ENCODE data around the gene SLC2A11. TPM values are rescaled to one million over a fixed set of nuclear protein-coding genes. Genes with fewer than 3 reads are reported as not detected.

The SLC2A11 gene
- total RNA-seq, 1 donor from 2014 or later, result not detected

GRCh38 chr22:23892130-23892529 lies 34.5 kb downstream of the SLC2A11 start:
- Histone ChIP-seq H3K27me3 (no peaks in the 10 kb centered on the region), H3K36me3 (peaks cover 12 to 14% of the 10 kb centered on the region in 2 donors), H3K9me3 (no peaks in the 10 kb centered on the region), H3K4me1 (peaks cover 4 to 19% of the 10 kb centered on the region in 2 donors), H3K27ac (no peak overlapping the region), H3K4me3 (no peak overlapping the region)
- DNase-seq (ENCODE audit: low spot score in 2 of 2), result no peak
- TF ChIP-seq, protein P1, sequence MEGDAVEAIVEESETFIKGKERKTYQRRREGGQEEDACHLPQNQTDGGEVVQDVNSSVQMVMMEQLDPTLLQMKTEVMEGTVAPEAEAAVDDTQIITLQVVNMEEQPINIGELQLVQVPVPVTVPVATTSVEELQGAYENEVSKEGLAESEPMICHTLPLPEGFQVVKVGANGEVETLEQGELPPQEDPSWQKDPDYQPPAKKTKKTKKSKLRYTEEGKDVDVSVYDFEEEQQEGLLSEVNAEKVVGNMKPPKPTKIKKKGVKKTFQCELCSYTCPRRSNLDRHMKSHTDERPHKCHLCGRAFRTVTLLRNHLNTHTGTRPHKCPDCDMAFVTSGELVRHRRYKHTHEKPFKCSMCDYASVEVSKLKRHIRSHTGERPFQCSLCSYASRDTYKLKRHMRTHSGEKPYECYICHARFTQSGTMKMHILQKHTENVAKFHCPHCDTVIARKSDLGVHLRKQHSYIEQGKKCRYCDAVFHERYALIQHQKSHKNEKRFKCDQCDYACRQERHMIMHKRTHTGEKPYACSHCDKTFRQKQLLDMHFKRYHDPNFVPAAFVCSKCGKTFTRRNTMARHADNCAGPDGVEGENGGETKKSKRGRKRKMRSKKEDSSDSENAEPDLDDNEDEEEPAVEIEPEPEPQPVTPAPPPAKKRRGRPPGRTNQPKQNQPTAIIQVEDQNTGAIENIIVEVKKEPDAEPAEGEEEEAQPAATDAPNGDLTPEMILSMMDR (IDR thresholded peaks at IDR 0.05), result no peak
- intact Hi-C loops (cut with DNase I), result loop anchor here (5.0 to 10.0 kb wide), 3 partner anchors 35 to 1673 kb away; partner anchors contain the start of genes GRK3, SLC2A11 and SPECC1L

DNA sequence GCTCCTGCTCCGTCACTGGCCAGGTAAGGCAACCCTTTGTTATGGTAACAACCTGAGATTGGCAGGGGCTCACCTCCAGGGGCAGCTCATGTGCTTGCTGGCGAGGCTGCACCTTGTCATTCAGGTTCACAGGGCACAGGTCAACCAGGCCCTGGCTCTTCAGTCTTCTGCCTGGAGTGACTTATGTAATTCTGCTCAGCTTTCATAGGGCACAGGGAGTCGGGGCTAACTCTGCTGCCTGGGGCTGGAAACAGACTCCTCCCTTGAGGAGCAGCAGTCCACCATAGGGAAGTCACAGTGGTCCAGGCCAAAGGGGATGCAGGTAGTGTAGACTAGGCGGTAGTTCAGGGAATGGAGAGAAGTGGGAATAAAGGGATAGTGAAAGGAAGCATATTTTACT lies 35.0 kb downstream of the SLC2A11 start:
- DNase-seq (ENCODE audit: low spot score in 2 of 2), result no peak
- intact Hi-C loops (cut with DNase I), result loop anchor here (5.0 to 10.0 kb wide), 3 partner anchors 35 to 1672 kb away; partner anchors contain the start of genes GRK3, SLC2A11 and SPECC1L
- Histone ChIP-seq H3K36me3 (peaks cover 15% of the 10 kb centered on the region in 2 donors), H3K4me1 (peaks cover 4 to 19% of the 10 kb centered on the region in 2 donors), H3K27me3 (no peaks in the 10 kb centered on the region), H3K9me3 (no peaks in the 10 kb centered on the region), H3K27ac (peak overlapping the region in 1 of 2 donors; percentile 3), H3K4me3 (no peak overlapping the region)
- TF ChIP-seq, protein P1 (IDR thresholded peaks at IDR 0.05), result no peak

DNA sequence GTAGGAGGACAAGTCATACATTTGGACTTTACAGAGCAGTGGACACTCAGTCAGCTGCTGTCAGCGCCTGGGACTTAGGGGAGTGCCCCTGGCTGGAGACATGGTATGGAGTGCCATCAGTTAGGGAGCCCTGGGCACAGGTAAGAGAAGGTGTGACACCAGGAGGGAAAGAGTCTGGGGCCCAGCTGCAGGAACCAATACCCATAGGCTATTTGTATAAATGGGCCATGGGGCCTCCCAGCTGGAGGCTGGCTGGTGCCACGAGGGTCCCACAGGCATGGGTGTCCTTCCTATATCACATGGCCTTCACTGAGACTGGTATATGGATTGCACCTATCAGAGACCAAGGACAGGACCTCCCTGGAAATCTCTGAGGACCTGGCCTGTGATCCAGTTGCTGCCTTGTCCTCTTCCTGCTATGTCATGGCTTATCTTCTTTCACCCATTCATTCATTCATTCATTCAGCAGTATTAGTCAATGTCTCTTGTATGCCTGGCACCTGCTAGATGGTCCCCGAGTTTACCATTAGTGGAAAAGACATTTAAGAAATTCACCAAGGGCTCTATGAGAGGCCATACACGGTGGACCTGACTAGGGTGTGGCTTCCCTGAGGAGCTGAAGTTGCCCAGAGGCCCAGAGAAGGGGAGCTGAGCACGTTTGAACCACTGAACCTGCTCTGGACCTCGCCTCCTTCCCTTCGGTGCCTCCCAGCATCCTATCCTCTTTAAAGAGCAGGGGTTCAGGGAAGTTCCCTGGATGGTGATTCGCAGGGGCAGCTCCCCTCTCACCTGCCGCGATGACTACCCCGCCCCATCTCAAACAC lies 35.7 kb downstream of the SLC2A11 start:
- Histone ChIP-seq H3K36me3 (peaks cover 15% of the 10 kb centered on the region in 2 donors), H3K4me1 (peaks cover 4 to 19% of the 10 kb centered on the region in 2 donors), H3K27ac (peak overlapping the region; percentile 88 to 94), H3K9me3 (no peaks in the 10 kb centered on the region), H3K4me3 (peak overlapping the region; percentile 87 to 89), H3K27me3 (no peaks in the 10 kb centered on the region)
- TF ChIP-seq, protein P1 (IDR thresholded peaks at IDR 0.05), result no peak
- DNase-seq (ENCODE audit: low spot score in 2 of 2), result no peak
- intact Hi-C loops (cut with DNase I), result loop anchor here (5.0 to 10.0 kb wide), 3 partner anchors 36 to 1671 kb away; partner anchors contain the start of genes GRK3, SLC2A11 and SPECC1L

DNA sequence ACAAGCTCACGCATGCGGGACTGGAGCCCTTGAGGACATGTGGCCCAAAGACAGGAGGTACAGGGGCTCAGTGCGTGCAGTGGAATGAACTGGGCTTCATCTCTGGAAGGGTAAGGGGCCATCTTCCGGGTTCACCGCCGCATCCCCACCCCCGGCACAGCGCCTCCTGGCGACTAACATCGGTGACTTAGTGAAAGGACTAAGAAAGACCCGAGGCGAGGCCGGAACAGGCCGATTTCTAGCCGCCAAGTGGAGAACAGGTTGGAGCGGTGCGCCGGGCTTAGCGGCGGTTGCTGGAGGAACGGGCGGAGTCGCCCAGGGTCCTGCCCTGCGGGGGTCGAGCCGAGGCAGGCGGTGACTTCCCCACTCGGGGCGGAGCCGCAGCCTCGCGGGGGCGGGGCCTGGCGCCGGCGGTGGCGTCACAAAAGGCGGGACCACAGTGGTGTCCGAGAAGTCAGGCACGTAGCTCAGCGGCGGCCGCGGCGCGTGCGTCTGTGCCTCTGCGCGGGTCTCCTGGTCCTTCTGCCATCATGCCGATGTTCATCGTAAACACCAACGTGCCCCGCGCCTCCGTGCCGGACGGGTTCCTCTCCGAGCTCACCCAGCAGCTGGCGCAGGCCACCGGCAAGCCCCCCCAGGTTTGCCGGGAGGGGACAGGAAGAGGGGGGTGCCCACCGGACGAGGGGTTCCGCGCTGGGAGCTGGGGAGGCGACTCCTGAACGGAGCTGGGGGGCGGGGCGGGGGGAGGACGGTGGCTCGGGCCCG lies 36.5 kb downstream of the SLC2A11 start, which contains the start of gene MIF:
TSS of gene MIF (plus strand) at position 439 of the 765 bp plus-strand sequence. CDS start at position 531, 92 bp downstream.
- intact Hi-C loops (cut with DNase I), result loop anchor here (2.0 to 10.0 kb wide), 4 partner anchors 37 to 1671 kb away; partner anchors contain the start of genes GRK3, SLC2A11 and SPECC1L

More for the DNA sequence above, 36.5 kb downstream of the SLC2A11 start, which contains the start of gene MIF:
- H3K36me3 ChIP-seq, result peaks cover 15% of the 10 kb centered on the region in 2 donors
- H3K27ac ChIP-seq, result peak within 1 kb of the TSS; percentile 88 to 94
- no peaks in the 10 kb centered on the region for H3K9me3 ChIP-seq
- TF ChIP-seq, protein P1 (IDR thresholded peaks at IDR 0.05), result peak; percentile 72 to 83 (median 82)
- DNase-seq (ENCODE audit: low spot score in 2 of 2), result peak; percentile 78 to 97
- H3K4me1 ChIP-seq, result peaks cover 4 to 16% of the 10 kb centered on the region in 2 donors
- no peaks in the 10 kb centered on the region for H3K27me3 ChIP-seq
- peak within 1 kb of the TSS; percentile 87 to 89 for H3K4me3 ChIP-seq

Data from ascending aorta (tissue), 2 donors.